UCSD-AML1 (cell line): ENCODE measurements around the gene PARP1.

Source experiments
- DNase-seq: peaks from one replicate; lab custom pipeline; 2025; ENCODE audit not compliant: unreplicated experiment; lab: John Stamatoyannopoulos, UW

Gene PARP1

GRCh38 chr1:226381226-226381998 is 26.5 kb downstream of the PARP1 start:
- DNase-seq, result no peak

GRCh38 chr1:226378071-226378470 is 29.8 kb downstream of the PARP1 start:
- no peak for DNase-seq

GRCh38 chr1:226376300-226376699 is 31.6 kb downstream of the PARP1 start:
- no peak for DNase-seq

- no peak for DNase-seq
Observed at GRCh38 chr1:226373376-226373775, 34.5 kb downstream of the PARP1 start.

- DNase-seq, result no peak
Observed at GRCh38 chr1:226372885-226373284, 35.0 kb downstream of the PARP1 start.

GRCh38 chr1:226371866-226372490 is 35.9 kb downstream of the PARP1 start:
- DNase-seq, result no peak

GRCh38 chr1:226371027-226371694 is 36.7 kb downstream of the PARP1 start:
- DNase-seq, result no peak

GRCh38 chr1:226370144-226370923 is 37.6 kb downstream of the PARP1 start:
- DNase-seq, result no peak

- no peak for DNase-seq
Observed at GRCh38 chr1:226369110-226369509, 38.8 kb downstream of the PARP1 start.

- DNase-seq, result no peak
Observed at GRCh38 chr1:226366290-226366689, 41.6 kb downstream of the PARP1 start.

- no peak for DNase-seq
Observed at GRCh38 chr1:226365831-226366231, 42.1 kb downstream of the PARP1 start.

- no peak for DNase-seq
Observed at GRCh38 chr1:226364901-226365565, 42.9 kb downstream of the PARP1 start.

GRCh38 chr1:226364514-226364899 is 43.4 kb downstream of the PARP1 start:
- DNase-seq, result no peak

GRCh38 chr1:226363801-226364513 is 43.9 kb downstream of the PARP1 start:
- DNase-seq, result no peak

GRCh38 chr1:226362891-226363447 is 44.9 kb downstream of the PARP1 start:
- no peak for DNase-seq

- no peak for DNase-seq
Observed at GRCh38 chr1:226362361-226362760, 45.5 kb downstream of the PARP1 start.

GRCh38 chr1:226360106-226360746 is 47.7 kb downstream of the PARP1 start:
- DNase-seq, result no peak

GRCh38 chr1:226357416-226357815 is 50.5 kb downstream of the PARP1 start:
- DNase-seq, result no peak
